ENCODE data around the gene COL4A3. TPM values are rescaled to one million over a fixed set of nuclear protein-coding genes. Genes with fewer than 3 reads are reported as not detected.

COL4A3 gene
- total and polyA plus RNA-seq, 9 of the 15 experiments (the other 6 are each of a cell fraction or from before 2014, with no cell fraction given): not detected

- Histone ChIP-seq H3K79me2 (ENCODE audit: control insufficient read depth, insufficient read depth, low read length) (peaks cover 40% of the 10 kb centered on the region), H3K4me3 (peak overlapping the region; percentile 76), H3K4me2 (ENCODE audit: insufficient read depth, low read length) (peak overlapping the region; percentile 76), H2AFZ (ENCODE audit: low read depth, low read length) (no peak overlapping the region), H3K27me3 (ENCODE audit: control insufficient read depth in 2 of 2, insufficient read depth in 2 of 2, low read length in 2 of 2) (no peaks in the 10 kb centered on the region), H3K9me3 (replicated peaks; ENCODE audit: control insufficient read depth, insufficient read depth, low read depth, low read length) (peaks cover 6% of the 10 kb centered on the region; the same call in 1 of the 2 replicates), H3K27ac (ENCODE audit: extremely low read depth, low read depth, low read length) (no peak overlapping the region), H3K9ac (ENCODE audit: insufficient read depth in 1 of 2, low read depth in 2 of 2, low read length in 2 of 2) (peak overlapping the region in 1 of 2 experiments; percentile 78; a peak in 2 of 4 replicates), H4K20me1 (replicated peaks; ENCODE audit: control insufficient read depth, insufficient read depth, low read length) (no peaks in the 10 kb centered on the region), H3K36me3 (ENCODE audit: control insufficient read depth, insufficient read depth, low read length) (peaks cover 26% of the 10 kb centered on the region), H3K4me1 (replicated peaks in 1 of 2; ENCODE audit: control insufficient read depth in 2 of 2, insufficient read depth in 2 of 2, low read length in 2 of 2) (peaks cover 3 to 7% of the 10 kb centered on the region in 2 experiments; a peak in 2 of 5 replicates), H3K9me1 (ENCODE audit: control insufficient read depth, insufficient read depth, low read length) (no peaks in the 10 kb centered on the region)
- BruUV-seq (replicated peaks): no TSS peak
- intact Hi-C loops (cut with micrococcal nuclease) (loop anchor here (10.0 kb wide), 1 partner anchor 192 kb away; no protein-coding TSS in a partner anchor), in situ Hi-C loops (cut with MboI) (no loop called here)
- no peak for ATAC-seq
- WGBS (ENCODE audit: insufficient coverage, low coverage, missing lambda C conversion rate): 53% methylated on average over 6 of the region's 6 CpGs
- POLR2A ChIA-PET: interaction anchor here (1.5 kb wide), 1 partner anchor 10 kb away, joined by 4 read pairs; no protein-coding TSS in a partner anchor
- CTCF ChIA-PET (ENCODE audit: low intra/inter-chr PET ratio): no interaction called here
- no peak for DNase-seq (ENCODE audit: extremely low read depth in 1 of 4, low spot score in 3 of 4)
- no peak for FAIRE-seq
- TF ChIP-seq TSC22D4 (tag; IDR thresholded peaks at IDR 0.05) (no peak), KHSRP (IDR thresholded peaks at IDR 0.05) (no peak), RFX5 (IDR thresholded peaks at IDR 0.05; ENCODE audit: low read depth, low read length) (no peak), E2F5 (CRISPR knock-in tag; IDR thresholded peaks at IDR 0.05) (no peak), DMBX1 (CRISPR knock-in tag; IDR thresholded peaks at IDR 0.05; ENCODE audit: borderline replicate concordance) (no peak), ZNF740 (CRISPR knock-in tag; IDR thresholded peaks at IDR 0.05) (no peak), ZNF740 (tag; IDR thresholded peaks at IDR 0.05) (no peak), NCOA1 (IDR thresholded peaks at IDR 0.05; ENCODE audit: low read depth) (no peak), RBFOX2 (IDR thresholded peaks at IDR 0.05; ENCODE audit: low read depth, low read length) (no peak), ATF6 (CRISPR knock-in tag; IDR thresholded peaks at IDR 0.05) (no peak), BRCA1 (IDR thresholded peaks at IDR 0.05) (no peak), BRCA1 (CRISPR knock-in tag; IDR thresholded peaks at IDR 0.05) (no peak), GABPA (tag; conservative IDR thresholded peaks at IDR 0.05; ENCODE audit: low read depth) (no peak), SAFB2 (IDR thresholded peaks at IDR 0.05; ENCODE audit: borderline replicate concordance, low read depth, low read length, severe bottlenecking) (no peak), ZBTB2 (IDR thresholded peaks at IDR 0.05) (no peak), UBTF (IDR thresholded peaks at IDR 0.05; ENCODE audit: borderline replicate concordance in 1 of 2, low read depth in 2 of 2, low read length in 2 of 2) (no peak)
Observed at GRCh38 chr2:227326783-227327182, 162.4 kb downstream of the COL4A3 start.

All from K562 (cell line).